ENCODE results near the gene NELL2.

The NELL2 gene

DNA sequence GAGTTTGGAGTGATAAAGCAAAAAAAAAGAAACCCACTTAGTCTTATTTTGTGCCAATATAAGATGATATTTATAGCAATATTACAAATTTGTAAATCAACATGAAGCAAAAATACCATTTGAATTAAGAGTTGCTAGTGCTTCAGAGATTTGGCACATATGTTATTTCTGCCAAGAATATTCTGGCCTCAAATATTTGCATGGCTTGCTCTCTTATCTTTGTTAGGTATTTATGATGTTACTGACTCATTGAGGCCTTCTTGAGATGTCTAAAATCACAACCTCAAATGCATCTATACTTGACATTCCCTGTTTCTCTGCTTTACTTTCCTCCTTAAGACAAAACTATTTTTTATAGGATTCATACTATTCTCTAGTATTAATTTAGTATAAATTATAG is 301.5 kb downstream of the NELL2 start:
- DNase-seq (ENCODE audit: low read depth) = no peak
- TF ChIP-seq, protein P1, sequence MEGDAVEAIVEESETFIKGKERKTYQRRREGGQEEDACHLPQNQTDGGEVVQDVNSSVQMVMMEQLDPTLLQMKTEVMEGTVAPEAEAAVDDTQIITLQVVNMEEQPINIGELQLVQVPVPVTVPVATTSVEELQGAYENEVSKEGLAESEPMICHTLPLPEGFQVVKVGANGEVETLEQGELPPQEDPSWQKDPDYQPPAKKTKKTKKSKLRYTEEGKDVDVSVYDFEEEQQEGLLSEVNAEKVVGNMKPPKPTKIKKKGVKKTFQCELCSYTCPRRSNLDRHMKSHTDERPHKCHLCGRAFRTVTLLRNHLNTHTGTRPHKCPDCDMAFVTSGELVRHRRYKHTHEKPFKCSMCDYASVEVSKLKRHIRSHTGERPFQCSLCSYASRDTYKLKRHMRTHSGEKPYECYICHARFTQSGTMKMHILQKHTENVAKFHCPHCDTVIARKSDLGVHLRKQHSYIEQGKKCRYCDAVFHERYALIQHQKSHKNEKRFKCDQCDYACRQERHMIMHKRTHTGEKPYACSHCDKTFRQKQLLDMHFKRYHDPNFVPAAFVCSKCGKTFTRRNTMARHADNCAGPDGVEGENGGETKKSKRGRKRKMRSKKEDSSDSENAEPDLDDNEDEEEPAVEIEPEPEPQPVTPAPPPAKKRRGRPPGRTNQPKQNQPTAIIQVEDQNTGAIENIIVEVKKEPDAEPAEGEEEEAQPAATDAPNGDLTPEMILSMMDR (conservative IDR thresholded peaks at IDR 0.05; ENCODE audit: low read depth, low read length) = no peak
- no peak overlapping the region for H3K4me3 ChIP-seq (ENCODE audit: low read depth, low read length)

DNA sequence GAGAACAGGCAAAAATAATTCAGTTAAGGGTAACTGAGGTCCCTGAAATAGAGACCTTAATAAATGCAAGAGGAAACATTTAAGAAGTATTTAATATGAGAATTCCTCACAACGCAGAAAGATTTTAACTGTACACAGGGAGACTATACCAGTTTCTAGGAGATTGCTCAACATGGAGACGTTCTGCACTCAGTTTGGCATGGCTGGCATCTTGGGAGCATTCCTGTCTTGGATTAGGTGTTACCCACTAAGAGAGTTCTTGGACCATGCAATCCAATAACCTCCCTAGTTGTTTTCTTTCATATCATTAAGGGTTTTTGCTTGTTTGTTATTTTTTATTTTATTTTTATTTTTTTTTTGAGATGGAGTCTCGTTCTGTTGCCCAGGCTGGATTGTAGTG is 302.4 kb downstream of the NELL2 start:
- TF ChIP-seq, protein P1 (conservative IDR thresholded peaks at IDR 0.05; ENCODE audit: low read depth, low read length) = no peak
- no peak for DNase-seq (ENCODE audit: low read depth)
- no peak overlapping the region for H3K4me3 ChIP-seq (ENCODE audit: low read depth, low read length)

DNA sequence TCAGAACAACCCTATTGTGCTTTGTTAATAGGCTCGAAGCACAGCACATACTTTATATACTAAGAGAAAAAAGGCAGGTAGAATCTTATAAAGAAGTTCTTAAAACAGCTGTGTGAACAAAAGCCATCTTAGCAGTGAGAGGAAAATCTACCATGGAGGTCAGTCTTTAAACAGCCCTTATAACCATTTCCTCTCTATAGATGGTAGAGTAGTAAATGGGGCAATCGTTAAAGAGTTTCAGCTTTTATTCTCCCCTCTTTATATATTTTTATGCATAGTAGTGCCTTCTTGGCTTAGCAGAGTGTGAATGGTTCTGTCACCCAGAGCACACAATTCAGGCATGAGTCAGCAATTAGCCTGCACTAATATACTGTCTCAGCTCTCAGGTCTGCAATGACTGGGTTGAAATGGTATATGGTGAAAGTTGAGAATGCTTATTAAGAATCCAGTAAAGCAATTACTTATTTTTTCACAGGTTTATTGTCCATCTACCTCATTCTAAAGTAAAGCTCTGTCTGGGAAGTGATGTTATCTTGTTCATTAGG is 305.0 kb downstream of the NELL2 start:
- TF ChIP-seq, protein P1 (conservative IDR thresholded peaks at IDR 0.05; ENCODE audit: low read depth, low read length) = no peak
- no peak overlapping the region for H3K4me3 ChIP-seq (ENCODE audit: low read depth, low read length)
- DNase-seq (ENCODE audit: low read depth) = no peak

DNA sequence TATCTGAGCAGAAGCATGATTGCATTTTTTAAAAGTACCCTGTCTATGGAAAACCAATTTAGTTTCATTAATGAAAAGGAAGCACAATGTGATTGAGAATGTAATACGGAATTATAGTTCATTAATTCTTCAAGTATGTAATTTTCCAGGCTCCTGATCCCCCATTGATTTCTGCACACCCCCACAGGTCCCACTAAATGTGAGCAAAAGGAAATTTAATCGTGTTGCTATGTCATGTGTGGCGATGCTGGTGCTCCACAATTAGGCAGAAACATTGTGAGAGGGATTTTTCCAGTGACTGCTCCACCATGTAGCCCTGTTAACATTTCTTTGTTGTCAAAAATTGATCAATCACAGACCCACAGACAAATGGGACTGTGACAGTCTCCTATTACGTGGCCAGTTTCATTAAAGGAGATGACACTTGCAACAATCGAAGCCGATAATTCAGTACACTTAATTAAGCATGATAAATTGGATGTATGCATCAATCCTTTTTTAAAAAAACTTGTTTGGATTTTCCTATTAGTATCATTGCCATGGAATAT is 306.0 kb downstream of the NELL2 start:
- TF ChIP-seq, protein P1 (conservative IDR thresholded peaks at IDR 0.05; ENCODE audit: low read depth, low read length) = no peak

DNA sequence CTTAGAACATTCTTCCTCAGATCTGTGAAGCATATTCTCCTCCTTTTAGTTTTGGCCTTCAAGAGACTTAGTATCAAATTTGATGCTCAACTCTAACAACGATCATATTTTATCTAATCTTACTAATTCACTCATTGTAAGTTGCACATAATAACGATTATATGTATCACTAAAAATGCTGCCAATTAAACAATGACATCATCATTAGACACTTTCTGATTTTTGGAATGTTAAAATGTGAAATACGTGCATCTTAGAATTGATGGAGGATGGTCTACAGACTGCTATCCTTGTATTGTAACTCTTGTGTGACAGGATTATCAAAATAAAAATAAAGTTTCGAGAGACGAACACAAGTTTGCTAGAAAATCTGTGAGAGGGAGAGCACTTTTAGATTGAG is 311.0 kb downstream of the NELL2 start:
- no peak for DNase-seq (ENCODE audit: low read depth)
- H3K4me3 ChIP-seq (ENCODE audit: low read depth, low read length) = no peak overlapping the region
- TF ChIP-seq, protein P1 (conservative IDR thresholded peaks at IDR 0.05; ENCODE audit: low read depth, low read length) = no peak

More for the DNA sequence above, 306.0 kb downstream of the NELL2 start:
- DNase-seq (ENCODE audit: low read depth) = no peak
- H3K4me3 ChIP-seq (ENCODE audit: low read depth, low read length) = no peak overlapping the region

DNA sequence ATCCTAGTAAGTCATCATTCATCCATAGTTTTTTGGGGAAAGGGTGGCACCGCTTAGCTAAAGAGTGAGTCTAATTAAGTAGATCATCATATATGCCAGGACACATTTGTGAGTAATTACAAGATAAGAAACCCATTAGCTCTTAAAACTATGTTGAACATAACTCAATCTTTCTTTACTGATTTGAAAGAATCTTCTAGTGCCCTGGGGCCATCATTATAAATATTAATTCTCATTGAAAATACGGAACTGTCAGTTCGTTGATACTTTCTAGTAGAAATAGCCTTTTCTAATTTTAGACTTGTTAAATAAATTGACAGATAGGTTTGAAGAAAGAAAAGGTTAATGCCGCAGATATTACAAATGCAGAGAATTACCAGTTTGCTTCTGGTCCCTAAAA is 312.6 kb downstream of the NELL2 start:
- H3K4me3 ChIP-seq (ENCODE audit: low read depth, low read length) = no peak overlapping the region
- DNase-seq (ENCODE audit: low read depth) = no peak
- TF ChIP-seq, protein P1 (conservative IDR thresholded peaks at IDR 0.05; ENCODE audit: low read depth, low read length) = no peak
